NCI-H2171 treated with DMSO at 0.1 percent for 48 hours (cell line): ENCODE data around the gene CCDC192.
"Not testable (repeated sequence)": the region's sequence is repeated elsewhere in the genome, so short reads cannot be mapped to it uniquely, and the experiment has no call there.

Source experiments
- DNase-seq: peaks from one replicate; lab custom pipeline; 2025; lab: John Stamatoyannopoulos, UW

The CCDC192 gene, protein sequence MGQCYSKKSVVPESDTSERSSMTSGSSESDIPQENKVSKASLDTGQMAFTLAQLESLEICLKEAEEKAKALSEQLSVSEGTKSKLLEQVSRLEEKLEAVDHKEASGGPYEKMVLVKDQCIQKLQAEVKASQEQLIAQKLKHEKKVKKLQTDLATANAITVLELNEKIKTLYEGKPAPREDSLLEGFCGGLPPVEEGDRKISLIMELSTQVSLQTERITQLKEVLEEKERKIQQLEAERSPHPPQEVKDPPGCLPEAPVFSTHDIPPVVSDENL

GRCh38 chr5:127702926-127703561 is at the start of gene CCDC192:
Gene CCDC192, plus strand, starts transcription at chr5:127703391. Its CDS starts 55 bp downstream, at chr5:127703446.
- no peak for DNase-seq

DNA sequence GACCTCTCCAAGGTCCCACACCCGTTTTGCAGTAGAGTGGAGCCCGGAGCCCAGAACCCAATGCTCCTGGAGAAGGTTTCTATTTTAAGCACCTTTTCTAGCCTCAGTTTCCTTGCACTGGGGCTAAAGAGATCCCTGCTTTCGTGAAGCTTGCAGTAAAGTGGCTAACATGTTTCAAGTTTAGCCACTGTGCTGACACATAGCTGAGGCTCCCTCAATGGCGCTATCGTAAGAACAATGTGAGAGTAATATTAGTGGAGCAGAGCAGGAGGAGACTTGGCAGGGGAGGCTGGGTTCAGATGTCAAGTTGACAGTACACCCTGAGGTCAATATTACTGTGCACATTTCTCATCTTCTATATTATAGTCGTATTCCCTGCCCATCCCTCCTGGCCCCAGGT is 46.4 kb upstream of the CCDC192 start:
- DNase-seq, result no peak

DNA sequence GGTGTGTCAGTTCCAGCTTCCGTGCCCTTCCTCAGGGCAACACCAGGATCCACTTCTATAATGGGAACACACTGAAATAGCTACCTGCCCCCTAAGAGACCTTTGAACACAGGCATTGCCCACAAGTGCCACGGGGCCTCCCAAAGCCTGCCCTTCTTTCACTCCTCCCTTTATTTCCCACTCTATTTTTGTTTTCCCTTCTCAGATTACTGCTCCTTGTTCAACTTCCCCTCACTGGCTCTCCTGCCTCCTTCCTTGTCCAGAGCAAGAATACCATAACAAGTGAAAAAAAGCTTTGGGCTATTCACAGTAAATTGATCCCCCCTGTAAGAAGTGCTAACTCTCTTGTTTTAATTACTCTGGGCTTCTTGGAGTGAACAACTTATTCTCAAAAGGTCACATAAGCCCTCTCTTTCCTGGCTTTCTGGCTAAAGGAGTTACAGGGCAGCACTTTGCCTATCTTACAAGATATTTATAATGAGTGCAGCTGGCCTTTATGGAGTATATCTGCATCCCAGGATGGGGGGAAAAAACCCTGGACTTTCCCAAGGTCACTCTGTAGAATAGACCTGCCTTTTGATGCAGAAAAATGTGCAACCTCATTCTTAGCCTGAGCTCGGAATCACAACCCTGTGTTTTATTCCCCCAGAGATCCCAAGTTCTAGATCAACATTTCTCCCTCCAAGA is 43.0 kb upstream of the CCDC192 start:
- peak; percentile 5 for DNase-seq

GRCh38 chr5:127664093-127664492 is 39.1 kb upstream of the CCDC192 start:
- DNase-seq, result no peak

DNA sequence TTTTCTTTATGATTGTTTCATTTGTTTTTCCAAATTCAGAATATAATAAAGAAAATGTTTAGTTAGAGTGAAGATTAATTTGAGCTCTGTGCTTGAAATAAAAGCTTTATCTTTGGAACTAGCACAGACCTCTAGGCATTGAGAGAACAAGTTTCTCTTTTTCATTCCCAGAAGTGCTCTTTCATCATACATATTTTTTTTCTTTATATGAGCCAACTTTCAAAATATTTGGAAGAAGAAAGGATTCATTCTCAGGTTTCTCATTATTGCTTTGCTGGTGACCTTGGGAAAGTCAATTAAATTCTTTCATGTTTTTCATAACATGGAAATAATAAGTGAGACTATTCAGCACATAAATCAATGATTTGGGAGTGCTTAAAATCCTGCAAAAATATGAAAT is 37.5 kb upstream of the CCDC192 start:
- no peak for DNase-seq

GRCh38 chr5:127666043-127666716 is 37.0 kb upstream of the CCDC192 start:
- DNase-seq, result peak; percentile 73

- peak; percentile 27 for DNase-seq
Measured at GRCh38 chr5:127667926-127668325, 35.3 kb upstream of the CCDC192 start.

DNA sequence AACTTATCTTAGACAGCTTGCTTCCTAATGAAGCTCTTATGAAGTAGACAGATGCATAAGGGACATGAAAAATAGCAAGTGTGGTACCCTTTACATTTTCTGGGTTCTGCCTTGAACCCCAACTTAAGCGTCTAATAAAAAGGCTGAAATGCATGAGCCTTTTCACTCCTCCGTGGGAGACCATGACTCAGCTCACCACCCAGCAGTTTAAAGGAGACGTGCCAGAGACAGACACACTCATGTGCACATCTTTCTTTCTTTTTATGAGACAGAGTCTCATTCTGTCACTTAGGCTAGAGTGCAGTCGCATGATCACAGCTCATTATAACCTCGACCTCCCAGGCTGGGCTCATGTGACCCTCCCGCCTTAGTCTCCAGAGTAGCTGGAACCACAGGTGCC is 32.0 kb upstream of the CCDC192 start:
- no peak for DNase-seq

GRCh38 chr5:127673117-127673800 is 29.9 kb upstream of the CCDC192 start:
- no peak for DNase-seq

- not testable (repeated sequence) for DNase-seq
Measured at GRCh38 chr5:127676951-127677350, 26.2 kb upstream of the CCDC192 start.

- not testable (repeated sequence) for DNase-seq
Measured at GRCh38 chr5:127679691-127680330, 23.4 kb upstream of the CCDC192 start.

DNA sequence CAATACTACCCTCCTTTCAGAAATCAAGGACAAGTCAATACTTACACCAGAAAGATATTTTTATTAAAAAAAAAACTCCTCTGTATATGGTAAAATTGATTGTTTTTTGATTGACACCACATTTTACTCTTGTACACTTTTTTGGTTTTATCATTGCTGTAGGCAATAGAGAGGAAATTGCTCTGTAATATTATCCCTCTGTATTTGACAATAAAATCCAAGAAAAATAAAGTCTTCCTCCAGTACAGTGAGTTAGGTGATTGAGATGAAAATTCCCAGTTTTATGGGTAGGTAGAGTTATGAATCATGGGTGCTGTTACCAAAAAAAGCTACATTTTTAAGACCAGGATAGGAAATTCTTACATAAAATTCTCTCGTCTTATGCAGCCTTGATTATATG is 22.6 kb upstream of the CCDC192 start:
- DNase-seq, result no peak

DNA sequence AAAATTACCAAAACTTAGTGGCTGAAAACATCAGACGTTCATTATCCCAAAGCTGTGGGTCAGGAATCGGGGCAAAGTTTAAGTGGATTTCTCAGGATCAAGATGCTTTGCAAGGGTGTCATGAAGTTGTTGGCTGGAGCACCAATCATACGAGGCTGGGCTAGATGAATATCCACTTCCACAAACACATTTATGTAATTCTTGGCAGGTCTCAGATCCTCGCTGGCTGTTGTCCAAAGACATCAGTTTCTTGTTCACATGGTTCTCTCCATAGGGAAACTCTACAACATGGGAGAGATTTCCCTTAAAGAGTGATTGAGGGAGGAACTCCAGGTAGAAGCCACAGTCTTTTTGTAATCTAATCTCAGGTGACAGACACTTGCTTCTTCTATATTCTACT is 20.2 kb upstream of the CCDC192 start:
- DNase-seq, result no peak

GRCh38 chr5:127684726-127685467 is 18.3 kb upstream of the CCDC192 start:
- DNase-seq, result peak; percentile 16

DNA sequence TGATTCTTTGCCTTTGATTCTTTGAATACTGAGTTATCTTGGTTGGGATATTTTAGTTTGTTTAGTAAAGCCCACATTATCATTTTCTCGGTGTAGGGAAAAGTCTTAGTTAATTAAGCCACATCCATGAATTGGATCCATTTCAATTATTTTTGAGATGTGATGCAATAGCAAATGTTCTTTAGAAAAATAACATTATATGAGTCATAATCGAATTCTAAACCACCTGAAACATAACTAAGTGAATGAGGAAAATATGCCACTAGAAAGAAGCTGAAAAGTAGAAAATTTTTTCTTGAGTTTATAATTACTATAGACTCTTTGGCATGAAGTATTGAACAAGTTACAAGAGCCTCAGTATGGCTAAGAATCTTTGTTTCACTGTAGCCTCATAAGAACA is 17.5 kb upstream of the CCDC192 start:
- DNase-seq, result no peak

- DNase-seq, result no peak
Measured at GRCh38 chr5:127686424-127686823, 16.8 kb upstream of the CCDC192 start.

DNA sequence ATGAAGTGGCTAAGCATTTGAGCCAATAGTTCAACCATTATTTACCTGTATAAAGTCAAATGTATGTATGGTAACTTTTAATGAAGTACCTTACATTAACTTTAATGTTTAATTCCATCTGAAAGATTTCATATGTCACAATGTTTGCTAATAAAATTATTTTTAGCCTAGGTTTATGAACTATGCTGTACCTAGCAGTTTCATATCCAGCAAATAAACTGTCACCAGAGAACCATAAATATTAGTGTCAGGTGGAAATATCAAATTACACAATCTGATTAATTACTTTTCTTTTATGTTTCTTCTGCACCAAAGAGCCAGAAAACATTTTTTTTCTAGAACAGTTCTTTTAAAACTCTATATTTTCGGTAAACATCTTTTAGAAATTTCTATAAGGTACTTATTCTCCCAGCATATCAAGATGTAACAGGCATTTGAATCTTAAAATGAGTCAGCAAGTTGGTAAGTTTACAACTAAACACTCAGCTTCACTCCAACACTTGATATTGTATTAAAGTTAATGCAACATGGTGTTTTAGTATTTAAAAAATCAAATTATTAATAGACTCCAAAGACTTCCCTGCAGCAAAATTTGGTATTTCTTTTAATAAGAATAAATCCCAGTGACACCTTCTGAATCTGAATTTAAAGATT is 8.5 kb upstream of the CCDC192 start:
- peak; percentile 47 for DNase-seq

- peak; percentile 85 for DNase-seq
Measured at GRCh38 chr5:127695346-127695745, 7.8 kb upstream of the CCDC192 start.

GRCh38 chr5:127696683-127697082 is 6.5 kb upstream of the CCDC192 start:
- DNase-seq, result peak; percentile 3

GRCh38 chr5:127697894-127698600 is 5.1 kb upstream of the CCDC192 start:
- DNase-seq, result no peak
